GM13977 (cell line): ENCODE data around the gene SHANK1.

Experiments used
- DNase-seq: peaks from one replicate; pipeline ENCODE4 v3.0.0; 2012; ENCODE audit warnings: low spot score
- CTCF ChIP-seq: IDR thresholded peaks from 2 replicates; pipeline ENCODE4 v1.5.1; 2012; ENCODE audit warnings: mild to moderate bottlenecking, control low read depth; ENCODE audit not compliant: insufficient read depth; ENCODE audit errors: extremely low read depth, missing control alignments
- in situ Hi-C: fragments of 300-500 bp; cut with MboI; formaldehyde crosslinking; loops from one replicate; pipeline ENCODE4 v1.12.0; 2022; ENCODE audit warnings: low sequenced_read_pairs, low pct_unique_long_range_greater_than_20kb, mixed read lengths, inconsistent platforms; ENCODE audit not compliant: unreplicated experiment

SHANK1 gene

GRCh38 chr19:50669302-50670101 lies 50.1 kb downstream of the SHANK1 start:
- in situ Hi-C loops = no loop called here
- peak; percentile 73 for TF ChIP-seq CTCF
- peak; percentile 74 for DNase-seq

- in situ Hi-C loops = no loop called here
- no peak for DNase-seq
- no peak for TF ChIP-seq CTCF
Measured at GRCh38 chr19:50668879-50669278, 50.7 kb downstream of the SHANK1 start.

GRCh38 chr19:50668416-50668815 lies 51.2 kb downstream of the SHANK1 start:
- no peak for TF ChIP-seq CTCF
- in situ Hi-C loops = no loop called here

GRCh38 chr19:50667759-50668231 lies 51.8 kb downstream of the SHANK1 start:
- in situ Hi-C loops = no loop called here
- DNase-seq = no peak
- TF ChIP-seq CTCF = no peak

More at GRCh38 chr19:50668416-50668815, 51.2 kb downstream of the SHANK1 start:
- no peak for DNase-seq

- no peak for TF ChIP-seq CTCF
- in situ Hi-C loops = no loop called here
- no peak for DNase-seq
Measured at GRCh38 chr19:50667177-50667758, 52.3 kb downstream of the SHANK1 start.

GRCh38 chr19:50666346-50667176 lies 53.0 kb downstream of the SHANK1 start:
- no peak for DNase-seq
- TF ChIP-seq CTCF = no peak
- in situ Hi-C loops = no loop called here
